Kidney (tissue), 14 donors: Measurements from ENCODE around the gene RTKN2. TPM values are rescaled to one million over a fixed set of nuclear protein-coding genes. Genes with fewer than 3 reads are reported as not detected.

Experiments used
- DNase-seq, 5 donors: peaks; one replicate each; pipeline ENCODE4 v3.0.0-alpha.2; 2013 to 2020
- FAIRE-seq: peaks from 2 replicates; lab custom pipeline; 2012; peaks lifted over from hg19 to GRCh38; lab: Jason Lieb, UNC
- H3K27ac ChIP-seq, 2 donors: one replicate each; pipeline ENCODE4 v1.7.0; 2013; ENCODE audit warnings: low read depth in 2 of 2, low read length in 2 of 2, inconsistent platforms in 1 of 2
- H3K27me3 ChIP-seq: one replicate; pipeline ENCODE4 v1.7.1; 2013; ENCODE audit warnings: low read length, inconsistent platforms; ENCODE audit not compliant: control insufficient read depth, insufficient read depth
- H3K36me3 ChIP-seq, 3 donors: one replicate each; pipeline versions ENCODE4 v1.7.0 to v1.7.1; 2013; ENCODE audit warnings: low read length in 3 of 3, control low read depth in 1 of 3, inconsistent platforms in 1 of 3; ENCODE audit not compliant: insufficient read depth in 3 of 3, control insufficient read depth in 2 of 3
- H3K4me1 ChIP-seq, 3 donors: one replicate each; pipeline versions ENCODE4 v1.7.0 to v1.7.1; 2013; ENCODE audit warnings: low read length in 3 of 3, inconsistent platforms in 1 of 3, low read depth in 1 of 3; ENCODE audit not compliant: control insufficient read depth in 2 of 3, insufficient read depth in 2 of 3
- H3K4me3 ChIP-seq, 3 donors: one replicate each; pipeline versions ENCODE4 v1.7.0 to v1.8.1; 2013; ENCODE audit warnings: low read length in 3 of 3, control low read depth in 1 of 3, inconsistent platforms in 1 of 3
- H3K9ac ChIP-seq, 3 donors: one replicate each; pipeline versions ENCODE4 v1.7.0 to v1.7.1; 2013; ENCODE audit warnings: low read length in 3 of 3, control low read depth in 1 of 3, inconsistent platforms in 1 of 3
- H3K9me3 ChIP-seq, 3 donors: one replicate each; pipeline versions ENCODE4 v1.7.0 to v1.7.1; 2013; ENCODE audit warnings: low read length in 3 of 3, control low read depth in 1 of 3, inconsistent platforms in 1 of 3; ENCODE audit not compliant: control insufficient read depth in 2 of 3, insufficient read depth in 1 of 3
- CTCF ChIP-seq: IDR thresholded peaks from 3 replicates; pipeline ENCODE4 v1.5.1; 2012; ENCODE audit warnings: mild to moderate bottlenecking, moderate library complexity, borderline replicate concordance; ENCODE audit not compliant: insufficient read depth; ENCODE audit errors: extremely low read depth
- intact Hi-C: fragments of 100-400 bp; cut with DNase I; formaldehyde crosslinking; loops from one replicate; pipeline ENCODE4 v1.11.1; 2022
- polyA plus RNA-seq: library from polyadenylated mRNA; stranded (reverse); fragments of 350-450 nt; fragmentation: Illumina TruSeq; extraction: RNeasy Lipid Tissue Mini Kit (QIAGEN cat#74804); gene quantifications from one replicate; pipeline ENCODE4 v1.2.3, GENCODE V29; 2014; ENCODE audit warnings: low read depth, low replicate concordance; ENCODE audit not compliant: insufficient read depth
- total RNA-seq: library from RNA; stranded (reverse); fragmentation: NEBNext Ultra II Directional; extraction: Animal tissue kit (Norgen Biotek cat#: 25700); gene quantifications from one replicate; pipeline ENCODE4 v1.2.1, GENCODE V29; 2021
- donor health status: control.
- donor health status: control.
- donor health status: control.
- donor health status: control.
- donor health status: control.
- donor health status: DM: yes; HTN: yes; CAD: no.
- donor health status: Normal renal cell carcinoma (clear cell type).

The RTKN2 gene
- total and polyA plus RNA-seq, 2 donors from 2014 or later = 0.24 to 1.6 TPM

- intact Hi-C loops = no loop called here
- peak overlapping the region in 1 of 3 donors; percentile 32 for H3K4me3 ChIP-seq
- TF ChIP-seq CTCF = no peak
- H3K4me1 ChIP-seq = no peaks in the 10 kb centered on the region
- H3K27ac ChIP-seq = no peak overlapping the region
- H3K36me3 ChIP-seq = no peaks in the 10 kb centered on the region
- H3K9me3 ChIP-seq = no peaks in the 10 kb centered on the region
- no peaks in the 10 kb centered on the region for H3K27me3 ChIP-seq
- DNase-seq (no peak), FAIRE-seq (no peak)
- H3K9ac ChIP-seq = no peak overlapping the region
These were observed 34.5 kb downstream of the RTKN2 start for GRCh38 chr10:62234077-62234605.

GRCh38 chr10:62233356-62234076 lies 35.1 kb downstream of the RTKN2 start:
- peak overlapping the region in 1 of 3 donors; percentile 32 for H3K4me3 ChIP-seq
- FAIRE-seq (peak; percentile 49), DNase-seq (no peak)
- H3K4me1 ChIP-seq = no peaks in the 10 kb centered on the region
- H3K9me3 ChIP-seq = no peaks in the 10 kb centered on the region
- H3K27ac ChIP-seq = no peak overlapping the region
- intact Hi-C loops = no loop called here
- no peak overlapping the region for H3K9ac ChIP-seq
- no peak for TF ChIP-seq CTCF
- H3K27me3 ChIP-seq = no peaks in the 10 kb centered on the region
- H3K36me3 ChIP-seq = no peaks in the 10 kb centered on the region

GRCh38 chr10:62231805-62232204 lies 36.8 kb downstream of the RTKN2 start:
- Histone ChIP-seq H3K4me3 (no peak overlapping the region), H3K9ac (no peak overlapping the region), H3K36me3 (no peaks in the 10 kb centered on the region), H3K27me3 (no peaks in the 10 kb centered on the region), H3K4me1 (no peaks in the 10 kb centered on the region), H3K27ac (no peak overlapping the region), H3K9me3 (no peaks in the 10 kb centered on the region)
- no peak for TF ChIP-seq CTCF
- DNase-seq (no peak), FAIRE-seq (no peak)
- intact Hi-C loops = no loop called here
